HEK293T (cell line): ENCODE data around the gene ERCC5.

Experiments used
- CTCF ChIA-PET: fragments of 350-600 bp; formaldehyde crosslinking; extraction: SDS; loops from one replicate; lab custom pipeline; 2021; ENCODE audit warnings: antibody characterized with exemption, inconsistent platforms; lab: Yijun Ruan, JAX
- POLR2A ChIA-PET: fragments of 350-600 bp; formaldehyde crosslinking; extraction: SDS; loops from one replicate; lab custom pipeline; 2020; ENCODE audit warnings: antibody characterized with exemption, inconsistent platforms; lab: Yijun Ruan, JAX
- DNase-seq: peaks from one replicate; pipeline ENCODE4 v3.0.0; 2012; ENCODE audit warnings: mixed read lengths; ENCODE audit errors: extremely low spot score
- ARNT ChIP-seq: fragments of 450-650 bp; IDR thresholded peaks from 2 replicates; pipeline ENCODE4 v1.6.1; 2017; ENCODE audit warnings: mild to moderate bottlenecking
- BHLHE40 ChIP-seq: fragments of 450-650 bp; IDR thresholded peaks from 2 replicates; pipeline ENCODE4 v1.6.1; 2016; ENCODE audit warnings: mild to moderate bottlenecking, moderate library complexity, borderline replicate concordance
- CTBP1 ChIP-seq: fragments of 450-650 bp; IDR thresholded peaks from 2 replicates; pipeline ENCODE4 v1.6.1; 2016; ENCODE audit warnings: borderline replicate concordance
- ELF4 ChIP-seq: fragments of 450-650 bp; IDR thresholded peaks from 2 replicates; pipeline ENCODE4 v1.6.1; 2017; ENCODE audit warnings: antibody characterized with exemption
- FOXA1 ChIP-seq: fragments of 450-650 bp; IDR thresholded peaks from 2 replicates; pipeline ENCODE4 v1.6.1; 2016; ENCODE audit warnings: mild to moderate bottlenecking
- FOXK2 ChIP-seq: fragments of 450-650 bp; IDR thresholded peaks from 2 replicates; pipeline ENCODE4 v1.6.1; 2016; ENCODE audit warnings: mild to moderate bottlenecking
- FOXM1 ChIP-seq: fragments of 450-650 bp; IDR thresholded peaks from 2 replicates; pipeline ENCODE4 v1.6.1; 2017; ENCODE audit warnings: mild to moderate bottlenecking, borderline replicate concordance
- HDGF ChIP-seq: fragments of 450-650 bp; IDR thresholded peaks from 2 replicates; pipeline ENCODE4 v1.6.1; 2017; ENCODE audit warnings: antibody characterized with exemption, borderline replicate concordance
- L3MBTL2 ChIP-seq: fragments of 450-650 bp; conservative IDR thresholded peaks from 2 replicates; pipeline ENCODE4 v1.6.1; 2016; ENCODE audit warnings: mild to moderate bottlenecking
- LEF1 ChIP-seq: fragments of 450-650 bp; IDR thresholded peaks from 2 replicates; pipeline ENCODE4 v1.6.1; 2017; ENCODE audit warnings: mild to moderate bottlenecking, borderline replicate concordance
- NFRKB ChIP-seq: fragments of 450-650 bp; IDR thresholded peaks from 2 replicates; pipeline ENCODE4 v1.6.1; 2016; ENCODE audit warnings: mild to moderate bottlenecking, moderate library complexity
- PKNOX1 ChIP-seq: fragments of 450-650 bp; IDR thresholded peaks from 2 replicates; pipeline ENCODE4 v1.6.1; 2016
- SP1 ChIP-seq: fragments of 450-650 bp; IDR thresholded peaks from 2 replicates; pipeline ENCODE4 v1.6.1; 2017
- SUZ12 ChIP-seq: fragments of 450-650 bp; IDR thresholded peaks from 2 replicates; pipeline ENCODE4 v1.6.1; 2016; ENCODE audit warnings: mild to moderate bottlenecking
- TARDBP ChIP-seq: fragments of 450-650 bp; IDR thresholded peaks from 2 replicates; pipeline ENCODE4 v1.6.1; 2016
- ZNF384 ChIP-seq: fragments of 450-650 bp; IDR thresholded peaks from 2 replicates; pipeline ENCODE4 v1.6.1; 2016

ERCC5 gene

GRCh38 chr13:102907886-102908515 is 62.2 kb downstream of the ERCC5 start:
- ChIA-PET CTCF (no interaction called here), POLR2A (no interaction called here)
- no peak for TF ChIP-seq NFRKB
- TF ChIP-seq L3MBTL2: no peak
- TF ChIP-seq FOXM1: no peak
- no peak for TF ChIP-seq FOXK2
- no peak for TF ChIP-seq BHLHE40
- TF ChIP-seq ELF4: no peak
- TF ChIP-seq HDGF: no peak
- TF ChIP-seq TARDBP: no peak
- no peak for TF ChIP-seq FOXA1
- no peak for TF ChIP-seq SUZ12
- no peak for TF ChIP-seq ARNT
- DNase-seq: no peak

- CTCF ChIA-PET: no interaction called here
- POLR2A ChIA-PET: no interaction called here
- no peak for TF ChIP-seq SUZ12
- TF ChIP-seq LEF1: no peak
- TF ChIP-seq FOXK2: no peak
- TF ChIP-seq FOXA1: no peak
- no peak for TF ChIP-seq ELF4
- TF ChIP-seq ARNT: no peak
- no peak for TF ChIP-seq SP1
- no peak for TF ChIP-seq HDGF
- TF ChIP-seq NFRKB: no peak
- TF ChIP-seq BHLHE40: no peak
- no peak for TF ChIP-seq L3MBTL2
- DNase-seq: no peak
Observed at GRCh38 chr13:102909971-102910370, 64.1 kb downstream of the ERCC5 start.

GRCh38 chr13:102911336-102911735 is 65.5 kb downstream of the ERCC5 start:
- ChIA-PET CTCF (interaction anchor here (0.5 kb wide), 1 partner anchor 444 kb away, joined by 10 read pairs; no protein-coding TSS in a partner anchor), POLR2A (no interaction called here)
- DNase-seq: no peak
- TF ChIP-seq FOXA1 (no peak), L3MBTL2 (no peak), PKNOX1 (no peak), SP1 (no peak), LEF1 (no peak), TARDBP (no peak), HDGF (no peak), ZNF384 (no peak), ARNT (no peak), CTBP1 (no peak)

GRCh38 chr13:102912599-102912998 is 66.8 kb downstream of the ERCC5 start:
- CTCF ChIA-PET: interaction anchor here (0.5 kb wide), 1 partner anchor 16 kb away, joined by 4 read pairs; no protein-coding TSS in a partner anchor
- no peak for DNase-seq
- POLR2A ChIA-PET: no interaction called here
- no peak for TF ChIP-seq ZNF384
- TF ChIP-seq SUZ12: no peak
- no peak for TF ChIP-seq FOXK2
- TF ChIP-seq CTBP1: no peak
- TF ChIP-seq BHLHE40: no peak
- no peak for TF ChIP-seq NFRKB
- TF ChIP-seq HDGF: no peak
- TF ChIP-seq ARNT: no peak
- no peak for TF ChIP-seq SP1
- TF ChIP-seq FOXM1: no peak
- TF ChIP-seq FOXA1: no peak
- TF ChIP-seq PKNOX1: no peak
- no peak for TF ChIP-seq TARDBP
- TF ChIP-seq L3MBTL2: no peak
- TF ChIP-seq LEF1: no peak

GRCh38 chr13:102913914-102914313 is 68.1 kb downstream of the ERCC5 start:
- DNase-seq: no peak
- no peak for TF ChIP-seq FOXA1
- no peak for TF ChIP-seq SP1
- no peak for TF ChIP-seq BHLHE40
- TF ChIP-seq LEF1: no peak
- no peak for TF ChIP-seq HDGF
- TF ChIP-seq NFRKB: no peak
- no peak for TF ChIP-seq ARNT
- TF ChIP-seq L3MBTL2: no peak
- no peak for TF ChIP-seq SUZ12
- no peak for TF ChIP-seq PKNOX1
- TF ChIP-seq CTBP1: no peak
- TF ChIP-seq FOXK2: no peak
- no peak for TF ChIP-seq FOXM1
- TF ChIP-seq ZNF384: no peak
- TF ChIP-seq ELF4: no peak
- no peak for TF ChIP-seq TARDBP
- CTCF ChIA-PET: no interaction called here
- POLR2A ChIA-PET: no interaction called here

GRCh38 chr13:102914339-102914930 is 68.6 kb downstream of the ERCC5 start:
- ChIA-PET POLR2A (no interaction called here), CTCF (no interaction called here)
- TF ChIP-seq NFRKB (no peak), BHLHE40 (no peak), TARDBP (no peak), ARNT (no peak), FOXM1 (no peak), L3MBTL2 (no peak), HDGF (no peak), CTBP1 (no peak), LEF1 (no peak), FOXK2 (no peak), ELF4 (no peak), SP1 (no peak), ZNF384 (no peak), SUZ12 (no peak)
- DNase-seq: no peak
